ENCODE measurements around the gene SLC41A3. TPM values are rescaled to one million over a fixed set of nuclear protein-coding genes. Genes with fewer than 3 reads are reported as not detected.

SLC41A3 gene
- total RNA-seq, 4 donors from 2014 or later: 22.7 to 41.5 (median 29.1) TPM

DNA sequence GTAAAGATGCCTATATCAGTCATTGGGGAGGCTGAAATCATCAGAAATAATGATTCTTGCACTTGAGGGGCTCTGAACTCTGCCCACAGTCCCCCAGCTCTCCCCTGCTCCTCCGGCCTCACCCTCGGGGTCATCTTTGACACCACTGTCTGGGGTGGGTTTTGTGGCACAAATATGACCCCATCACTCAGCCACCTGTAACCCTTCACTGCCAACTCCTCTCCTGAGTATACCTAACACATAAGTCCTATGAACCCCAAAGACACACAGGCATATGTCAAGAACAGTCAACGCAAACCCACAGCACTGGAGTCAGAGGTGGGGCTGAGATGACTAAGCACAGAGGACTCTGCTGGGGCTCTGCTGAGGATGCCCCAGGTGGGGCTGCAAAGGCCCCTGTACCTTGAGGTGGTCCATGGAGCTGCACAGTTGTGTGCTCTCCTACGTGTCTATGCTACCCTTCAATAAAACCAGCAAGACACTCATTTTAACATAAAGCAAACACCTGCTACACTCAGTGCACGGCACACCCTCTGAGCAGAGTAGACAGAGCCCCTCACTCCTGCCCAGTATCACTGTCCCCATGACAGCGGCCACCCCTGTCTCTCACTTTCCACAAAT, 29.9 kb downstream of the SLC41A3 start:
- no peak overlapping the region for H3K4me3 ChIP-seq
- DNase-seq: no peak
- H3K36me3 ChIP-seq: no peaks in the 10 kb centered on the region
- in situ Hi-C loops (cut with MboI; ENCODE audit: low pct_ligation_motif_present in 1 of 4, low pct_unique_long_range_greater_than_20kb in 1 of 4, low sequenced_read_pairs in 3 of 4) (no loop called here), intact Hi-C loops (cut with DNase I; ENCODE audit: low total_unique reads) (no loop called here)
- 93 to 100% methylated on average over 1 to 6 of the region's 6 CpGs for WGBS, 2 donors (ENCODE audit: low coverage in 1 of 2)
- no peaks in the 10 kb centered on the region for H3K4me1 ChIP-seq
- no peak overlapping the region for H3K27ac ChIP-seq
- H3K27me3 ChIP-seq: no peaks in the 10 kb centered on the region
- no peaks in the 10 kb centered on the region for H3K9me3 ChIP-seq
- TF ChIP-seq POLR2A (IDR thresholded peaks at IDR 0.05) (no peak), POLR2AphosphoS5 (IDR thresholded peaks at IDR 0.05) (no peak), EP300 (IDR thresholded peaks at IDR 0.05; ENCODE audit: low read depth) (no peak)
- TF ChIP-seq, protein P1, sequence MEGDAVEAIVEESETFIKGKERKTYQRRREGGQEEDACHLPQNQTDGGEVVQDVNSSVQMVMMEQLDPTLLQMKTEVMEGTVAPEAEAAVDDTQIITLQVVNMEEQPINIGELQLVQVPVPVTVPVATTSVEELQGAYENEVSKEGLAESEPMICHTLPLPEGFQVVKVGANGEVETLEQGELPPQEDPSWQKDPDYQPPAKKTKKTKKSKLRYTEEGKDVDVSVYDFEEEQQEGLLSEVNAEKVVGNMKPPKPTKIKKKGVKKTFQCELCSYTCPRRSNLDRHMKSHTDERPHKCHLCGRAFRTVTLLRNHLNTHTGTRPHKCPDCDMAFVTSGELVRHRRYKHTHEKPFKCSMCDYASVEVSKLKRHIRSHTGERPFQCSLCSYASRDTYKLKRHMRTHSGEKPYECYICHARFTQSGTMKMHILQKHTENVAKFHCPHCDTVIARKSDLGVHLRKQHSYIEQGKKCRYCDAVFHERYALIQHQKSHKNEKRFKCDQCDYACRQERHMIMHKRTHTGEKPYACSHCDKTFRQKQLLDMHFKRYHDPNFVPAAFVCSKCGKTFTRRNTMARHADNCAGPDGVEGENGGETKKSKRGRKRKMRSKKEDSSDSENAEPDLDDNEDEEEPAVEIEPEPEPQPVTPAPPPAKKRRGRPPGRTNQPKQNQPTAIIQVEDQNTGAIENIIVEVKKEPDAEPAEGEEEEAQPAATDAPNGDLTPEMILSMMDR (IDR thresholded peaks at IDR 0.05): no peak

DNA sequence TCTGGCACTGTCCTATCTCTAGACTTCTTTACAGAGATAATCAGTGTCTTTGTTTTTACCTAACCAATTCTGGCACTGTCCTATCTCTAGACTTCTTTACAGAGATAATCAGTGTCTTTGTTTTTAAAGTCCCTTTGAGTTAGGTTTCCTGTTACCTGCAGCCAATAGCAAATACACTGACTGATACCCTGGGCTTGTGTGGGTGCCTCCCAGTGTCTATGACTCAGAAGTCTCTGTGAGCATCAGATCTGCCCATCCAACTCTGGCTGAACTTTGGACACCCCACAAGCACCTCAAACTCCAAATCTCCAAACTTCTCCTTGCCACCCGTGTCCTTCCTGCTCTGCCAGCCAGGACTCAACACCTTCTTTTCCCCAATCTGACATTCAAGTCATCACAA, 30.4 kb downstream of the SLC41A3 start:
- no peak overlapping the region for H3K27ac ChIP-seq
- in situ Hi-C loops (cut with MboI; ENCODE audit: low pct_ligation_motif_present in 1 of 4, low pct_unique_long_range_greater_than_20kb in 1 of 4, low sequenced_read_pairs in 3 of 4): no loop called here
- H3K9me3 ChIP-seq: no peaks in the 10 kb centered on the region
- 86% methylated on average over 1 of the region's 1 CpG; no CpG with 5 or more reads in 1 of the 2 donors for WGBS, 2 donors (ENCODE audit: low coverage in 1 of 2)
- TF ChIP-seq EP300 (IDR thresholded peaks at IDR 0.05; ENCODE audit: low read depth): no peak
- TF ChIP-seq POLR2AphosphoS5 (IDR thresholded peaks at IDR 0.05): no peak
- TF ChIP-seq POLR2A (IDR thresholded peaks at IDR 0.05): no peak
- TF ChIP-seq, protein P1 (IDR thresholded peaks at IDR 0.05): no peak
- no peaks in the 10 kb centered on the region for H3K36me3 ChIP-seq
- DNase-seq: no peak
- intact Hi-C loops (cut with DNase I; ENCODE audit: low total_unique reads): no loop called here
- H3K4me1 ChIP-seq: no peaks in the 10 kb centered on the region
- H3K27me3 ChIP-seq: no peaks in the 10 kb centered on the region
- no peak overlapping the region for H3K4me3 ChIP-seq

DNA sequence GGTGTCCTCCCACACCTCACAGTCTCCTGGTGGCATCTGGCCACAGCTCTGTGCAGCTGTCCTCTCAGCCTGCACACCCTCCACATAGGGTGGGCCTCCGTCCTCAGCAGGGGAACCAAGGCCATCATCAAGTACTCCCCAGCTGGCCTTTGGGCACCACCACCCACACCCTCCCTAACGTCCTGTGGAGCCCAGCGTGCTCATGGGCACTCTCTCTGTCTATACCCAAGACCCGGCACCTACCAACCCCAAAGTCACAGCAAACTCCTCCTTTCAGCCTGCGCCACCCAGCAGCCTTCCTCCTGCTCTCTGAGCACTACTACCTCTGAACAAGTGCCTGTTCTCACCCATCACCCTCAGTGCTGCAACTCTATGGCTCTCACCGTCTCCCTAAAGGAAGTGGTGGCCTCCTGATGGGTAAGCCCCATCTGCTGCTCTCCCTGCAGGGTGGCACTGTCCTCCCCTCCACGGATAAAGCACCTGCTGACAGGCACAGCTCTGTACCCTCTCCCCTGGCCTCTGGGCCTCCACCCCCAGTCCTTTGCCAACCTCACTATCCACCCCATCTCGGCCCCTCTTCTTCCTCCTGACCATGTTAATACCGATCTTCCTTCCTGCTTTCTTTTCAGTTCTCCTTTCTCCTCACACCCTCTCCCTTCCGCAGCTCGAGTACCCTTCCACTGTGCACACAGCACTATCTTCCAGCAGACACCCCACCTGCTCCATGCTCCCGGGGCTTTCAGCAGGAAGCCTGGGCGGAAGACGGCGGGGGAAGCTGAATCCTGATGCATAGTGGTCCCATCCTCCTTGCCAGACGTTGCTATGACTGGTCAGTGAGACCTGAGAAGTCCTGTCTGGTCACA, 31.5 kb downstream of the SLC41A3 start:
- no peaks in the 10 kb centered on the region for H3K9me3 ChIP-seq
- H3K36me3 ChIP-seq: no peaks in the 10 kb centered on the region
- no peaks in the 10 kb centered on the region for H3K27me3 ChIP-seq
- H3K27ac ChIP-seq: no peak overlapping the region
- H3K4me3 ChIP-seq: no peak overlapping the region
- DNase-seq: no peak
- no peak for TF ChIP-seq POLR2AphosphoS5 (IDR thresholded peaks at IDR 0.05)
- TF ChIP-seq, protein P1 (IDR thresholded peaks at IDR 0.05): no peak
- TF ChIP-seq POLR2A (IDR thresholded peaks at IDR 0.05): no peak
- no peak for TF ChIP-seq EP300 (IDR thresholded peaks at IDR 0.05; ENCODE audit: low read depth)
- H3K4me1 ChIP-seq: no peaks in the 10 kb centered on the region
- intact Hi-C loops (cut with DNase I; ENCODE audit: low total_unique reads) (no loop called here), in situ Hi-C loops (cut with MboI; ENCODE audit: low pct_ligation_motif_present in 1 of 4, low pct_unique_long_range_greater_than_20kb in 1 of 4, low sequenced_read_pairs in 3 of 4) (no loop called here)
- WGBS, 2 donors (ENCODE audit: low coverage in 1 of 2): 76 to 100% methylated on average over 3 to 16 of the region's 16 CpGs

DNA sequence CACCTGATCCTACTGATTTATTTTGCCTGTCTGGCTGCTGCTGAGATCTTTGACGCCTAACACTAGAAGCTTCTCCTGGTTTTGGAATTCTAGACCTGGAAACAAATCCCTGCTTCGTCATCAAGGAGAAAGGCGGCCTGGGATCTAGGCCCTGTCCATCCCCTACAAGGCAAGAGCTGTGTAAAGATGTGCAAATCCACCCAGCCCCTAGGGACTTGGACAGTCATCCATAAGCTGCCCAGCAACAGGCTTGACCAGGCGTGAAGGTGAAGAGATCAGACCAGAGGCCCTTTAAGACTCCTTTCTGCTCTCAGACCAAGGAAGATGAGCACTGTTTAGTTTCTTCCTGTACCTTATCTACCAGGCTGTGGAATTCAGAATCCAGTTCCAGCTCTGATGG, 32.2 kb downstream of the SLC41A3 start:
- no peaks in the 10 kb centered on the region for H3K9me3 ChIP-seq
- intact Hi-C loops (cut with DNase I; ENCODE audit: low total_unique reads): no loop called here
- in situ Hi-C loops (cut with MboI; ENCODE audit: low pct_ligation_motif_present in 1 of 4, low pct_unique_long_range_greater_than_20kb in 1 of 4, low sequenced_read_pairs in 3 of 4): no loop called here
- DNase-seq: no peak
- TF ChIP-seq POLR2A (IDR thresholded peaks at IDR 0.05) (no peak), POLR2AphosphoS5 (IDR thresholded peaks at IDR 0.05) (no peak), EP300 (IDR thresholded peaks at IDR 0.05; ENCODE audit: low read depth) (no peak)
- TF ChIP-seq, protein P1 (IDR thresholded peaks at IDR 0.05): no peak
- H3K4me3 ChIP-seq: no peak overlapping the region
- H3K27me3 ChIP-seq: no peaks in the 10 kb centered on the region
- no peaks in the 10 kb centered on the region for H3K4me1 ChIP-seq
- H3K36me3 ChIP-seq: no peaks in the 10 kb centered on the region
- WGBS, 2 donors (ENCODE audit: low coverage in 1 of 2): 94 to 98% methylated on average over 3 to 4 of the region's 4 CpGs
- no peak overlapping the region for H3K27ac ChIP-seq

Data from transverse colon (tissue), 4 donors.